Thoracic aorta (tissue), 2 donors: ENCODE data around the gene CCDC12. TPM values are rescaled to one million over a fixed set of nuclear protein-coding genes. Genes with fewer than 3 reads are reported as not detected.

Experiments used
- ATAC-seq: fragments of 150-250 bp; one replicate; pipeline ENCODE4 v1.8.0; 2017; ENCODE audit warnings: low read depth; ENCODE audit not compliant: insufficient number of reproducible peaks, low FRiP score
- DNase-seq: peaks from one replicate; pipeline ENCODE4 v3.0.0-alpha.2; 2020; ENCODE audit warnings: low spot score
- H3K27ac ChIP-seq, 2 donors: fragments of 200-600 bp; sonication (generic); 1 replicate in 1 of 2; 2 replicates in 1 of 2; pipeline ENCODE4 v1.5.1; 2016; ENCODE audit warnings: mild to moderate bottlenecking in 2 of 2, moderate library complexity in 2 of 2
- H3K27me3 ChIP-seq: fragments of 200-600 bp; sonication (generic); replicated peaks from 2 replicates; pipeline ENCODE4 v1.6.0; 2016; ENCODE audit warnings: mild to moderate bottlenecking; ENCODE audit not compliant: insufficient read depth
- H3K36me3 ChIP-seq: fragments of 200-600 bp; sonication (generic); one replicate; pipeline ENCODE4 v1.5.1; 2016
- H3K4me1 ChIP-seq, 2 donors: fragments of 200-600 bp; sonication (generic); 1 replicate in 1 of 2; 2 replicates in 1 of 2; pipeline versions ENCODE4 v1.5.1 to v1.6.0; 2016; ENCODE audit warnings: low read depth in 2 of 2, mild to moderate bottlenecking in 1 of 2; ENCODE audit not compliant: control insufficient read depth in 1 of 2
- H3K4me3 ChIP-seq: fragments of 200-600 bp; sonication (generic); 2 replicates; pipeline ENCODE4 v1.5.1; 2016; ENCODE audit warnings: mild to moderate bottlenecking
- H3K9me3 ChIP-seq: fragments of 200-600 bp; sonication (generic); 2 replicates; pipeline ENCODE4 v1.5.1; 2016
- total RNA-seq, 2 donors: library from RNA; depleted of rRNA; stranded (reverse); fragments of >200 nt; gene quantifications; one replicate each; pipeline versions ENCODE4 v1.1.0 to v1.2.3, GENCODE V29; 2016
- TF ChIP-seq, protein P1 (sequence below): fragments of 200-600 bp; sonication (generic); IDR thresholded peaks from one replicate; pipeline ENCODE4 v1.5.1; 2019; ENCODE audit warnings: antibody characterized with exemption

Gene CCDC12
- total RNA-seq, 2 donors from 2014 or later: 29.8 to 58.8 TPM

- no peak overlapping the region for H3K27ac ChIP-seq
- H3K36me3 ChIP-seq: no peaks in the 10 kb centered on the region
- H3K27me3 ChIP-seq: no peaks in the 10 kb centered on the region
- DNase-seq (no peak), ATAC-seq (no peak)
- peaks cover 8 to 40% of the 10 kb centered on the region in 2 donors for H3K4me1 ChIP-seq
- H3K9me3 ChIP-seq: no peaks in the 10 kb centered on the region
- TF ChIP-seq, protein P1, sequence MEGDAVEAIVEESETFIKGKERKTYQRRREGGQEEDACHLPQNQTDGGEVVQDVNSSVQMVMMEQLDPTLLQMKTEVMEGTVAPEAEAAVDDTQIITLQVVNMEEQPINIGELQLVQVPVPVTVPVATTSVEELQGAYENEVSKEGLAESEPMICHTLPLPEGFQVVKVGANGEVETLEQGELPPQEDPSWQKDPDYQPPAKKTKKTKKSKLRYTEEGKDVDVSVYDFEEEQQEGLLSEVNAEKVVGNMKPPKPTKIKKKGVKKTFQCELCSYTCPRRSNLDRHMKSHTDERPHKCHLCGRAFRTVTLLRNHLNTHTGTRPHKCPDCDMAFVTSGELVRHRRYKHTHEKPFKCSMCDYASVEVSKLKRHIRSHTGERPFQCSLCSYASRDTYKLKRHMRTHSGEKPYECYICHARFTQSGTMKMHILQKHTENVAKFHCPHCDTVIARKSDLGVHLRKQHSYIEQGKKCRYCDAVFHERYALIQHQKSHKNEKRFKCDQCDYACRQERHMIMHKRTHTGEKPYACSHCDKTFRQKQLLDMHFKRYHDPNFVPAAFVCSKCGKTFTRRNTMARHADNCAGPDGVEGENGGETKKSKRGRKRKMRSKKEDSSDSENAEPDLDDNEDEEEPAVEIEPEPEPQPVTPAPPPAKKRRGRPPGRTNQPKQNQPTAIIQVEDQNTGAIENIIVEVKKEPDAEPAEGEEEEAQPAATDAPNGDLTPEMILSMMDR: no peak
- H3K4me3 ChIP-seq: no peak overlapping the region
Measured at GRCh38 chr3:46888705-46889104, 87.8 kb downstream of the CCDC12 start.

GRCh38 chr3:46887980-46888494 lies 88.5 kb downstream of the CCDC12 start:
- Histone ChIP-seq H3K36me3 (no peaks in the 10 kb centered on the region), H3K4me1 (peaks cover 5 to 38% of the 10 kb centered on the region in 2 donors), H3K27ac (no peak overlapping the region), H3K4me3 (no peak overlapping the region), H3K9me3 (no peaks in the 10 kb centered on the region), H3K27me3 (no peaks in the 10 kb centered on the region)
- no peak for DNase-seq
- ATAC-seq: no peak
- TF ChIP-seq, protein P1: no peak

GRCh38 chr3:46885612-46886011 lies 90.9 kb downstream of the CCDC12 start:
- Histone ChIP-seq H3K4me1 (peaks cover 3 to 34% of the 10 kb centered on the region in 2 donors), H3K36me3 (no peaks in the 10 kb centered on the region), H3K9me3 (no peaks in the 10 kb centered on the region), H3K27ac (no peak overlapping the region), H3K27me3 (no peaks in the 10 kb centered on the region), H3K4me3 (no peak overlapping the region)
- DNase-seq (no peak), ATAC-seq (no peak)
- TF ChIP-seq, protein P1: no peak

DNA sequence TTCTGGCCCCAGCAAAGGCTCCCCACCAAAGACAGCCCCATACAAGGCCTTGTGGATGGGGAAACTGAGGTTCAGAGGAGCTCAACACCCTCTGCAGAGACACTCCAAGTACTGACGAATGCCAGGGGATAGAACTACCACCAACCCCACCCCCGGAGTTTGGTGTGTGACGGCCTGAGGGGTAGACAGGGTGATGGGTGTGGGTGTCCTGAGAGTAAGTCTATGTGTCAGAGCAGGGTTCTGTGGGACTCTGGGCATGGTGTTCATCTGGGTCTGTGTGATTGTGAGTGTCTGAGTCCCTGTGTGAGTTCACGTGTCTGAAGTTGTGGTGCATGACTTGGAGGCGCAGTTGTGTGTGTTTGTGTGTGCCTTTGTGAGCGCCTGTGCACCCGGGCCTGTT lies 91.6 kb downstream of the CCDC12 start:
- no peaks in the 10 kb centered on the region for H3K9me3 ChIP-seq
- no peak overlapping the region for H3K27ac ChIP-seq
- no peak for ATAC-seq
- H3K36me3 ChIP-seq: no peaks in the 10 kb centered on the region
- H3K4me1 ChIP-seq: peaks cover 3 to 33% of the 10 kb centered on the region in 2 donors
- no peaks in the 10 kb centered on the region for H3K27me3 ChIP-seq
- TF ChIP-seq, protein P1: no peak
- no peak overlapping the region for H3K4me3 ChIP-seq
- DNase-seq: no peak

DNA sequence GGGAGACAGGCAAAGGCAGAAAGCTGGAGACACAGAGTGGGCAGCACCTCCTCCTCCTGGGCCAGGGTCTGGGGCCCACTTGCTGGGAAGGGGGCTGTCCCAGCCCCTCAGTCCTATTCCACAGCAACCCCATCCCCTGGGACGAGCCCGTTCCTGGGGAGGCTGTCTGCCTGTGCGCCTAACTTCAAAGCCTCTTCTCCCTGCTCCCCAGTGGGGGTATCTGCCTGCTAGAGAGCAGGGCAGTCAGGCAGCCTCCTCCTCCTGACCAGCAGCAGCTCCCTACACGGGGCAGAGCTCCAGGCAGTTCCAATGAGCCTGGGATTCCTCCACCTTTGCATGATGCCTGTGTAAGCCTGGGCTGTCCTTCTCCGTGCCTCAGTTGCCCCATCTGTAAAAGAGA lies 92.1 kb downstream of the CCDC12 start:
- no peak for ATAC-seq
- TF ChIP-seq, protein P1: no peak
- no peak overlapping the region for H3K27ac ChIP-seq
- no peak for DNase-seq
- no peaks in the 10 kb centered on the region for H3K27me3 ChIP-seq
- no peaks in the 10 kb centered on the region for H3K36me3 ChIP-seq
- peaks cover 3 to 28% of the 10 kb centered on the region in 2 donors for H3K4me1 ChIP-seq
- H3K4me3 ChIP-seq: no peak overlapping the region
- no peaks in the 10 kb centered on the region for H3K9me3 ChIP-seq
